ENCODE results near the gene VAV3.

Gene VAV3

DNA sequence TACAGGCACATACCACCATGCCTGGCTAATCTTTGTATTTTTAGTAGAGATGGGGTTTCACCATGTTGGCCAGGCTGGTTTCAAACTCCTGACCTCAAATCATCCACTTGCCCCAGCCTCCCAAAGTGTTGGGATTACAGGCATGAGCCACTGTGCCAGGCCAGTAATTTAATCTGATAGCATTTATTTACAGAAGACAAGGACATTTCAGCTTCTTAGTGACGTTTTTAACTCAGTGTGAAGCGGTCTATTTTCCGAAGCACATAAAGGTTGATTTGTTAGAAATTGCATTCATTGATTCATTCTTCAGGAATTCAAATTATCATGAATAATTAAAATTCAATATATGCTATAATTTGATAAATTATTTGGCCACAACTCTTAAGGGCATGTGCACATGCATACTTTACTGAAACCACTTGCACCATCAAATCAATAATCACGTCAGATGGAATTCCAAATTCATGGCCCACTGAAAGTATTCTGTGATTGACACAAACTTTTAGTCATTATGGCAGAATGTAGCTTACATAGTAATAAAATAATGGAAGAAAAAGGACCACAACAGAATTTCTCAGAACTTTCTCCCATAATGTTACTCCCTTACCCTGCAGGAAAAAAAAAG lies 339.5 kb downstream of the VAV3 start:
- no peak for DNase-seq

DNA sequence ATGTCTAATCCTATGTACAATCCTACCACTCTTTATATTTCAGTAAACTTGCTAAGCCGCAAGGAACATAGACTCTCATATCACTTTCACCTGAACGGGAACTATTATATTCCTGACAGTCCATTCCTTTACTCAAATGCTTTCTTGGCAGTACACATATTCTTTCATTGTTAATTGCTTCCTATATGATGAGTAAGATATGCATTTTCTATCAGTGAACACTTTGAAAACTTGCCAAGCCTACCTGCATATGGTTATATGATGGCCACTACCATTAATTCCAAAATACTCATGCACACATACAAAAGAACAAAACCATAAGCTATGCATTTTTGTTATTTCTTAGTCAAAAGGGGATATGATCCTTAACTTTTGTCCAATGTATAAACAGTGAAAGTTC lies 341.5 kb downstream of the VAV3 start:
- DNase-seq = no peak

DNA sequence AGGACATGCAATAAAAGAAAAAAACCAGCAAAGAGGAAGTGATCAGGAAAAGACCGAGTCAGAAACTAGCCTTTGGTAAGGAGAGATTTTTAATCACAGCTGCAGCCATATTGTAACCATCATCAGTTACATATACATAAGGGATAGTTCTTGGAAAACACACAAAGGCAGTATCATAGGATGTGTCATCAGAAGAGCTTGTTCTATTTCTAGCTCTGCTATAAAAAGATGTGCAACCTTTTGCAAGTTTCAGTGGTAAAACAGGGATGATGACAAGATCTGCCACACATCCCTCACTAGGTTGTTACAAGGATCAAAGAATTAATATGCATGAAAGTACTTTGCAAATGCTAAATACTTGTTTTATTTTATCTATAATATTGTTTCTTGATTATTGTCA lies 342.0 kb downstream of the VAV3 start:
- DNase-seq = no peak

DNA sequence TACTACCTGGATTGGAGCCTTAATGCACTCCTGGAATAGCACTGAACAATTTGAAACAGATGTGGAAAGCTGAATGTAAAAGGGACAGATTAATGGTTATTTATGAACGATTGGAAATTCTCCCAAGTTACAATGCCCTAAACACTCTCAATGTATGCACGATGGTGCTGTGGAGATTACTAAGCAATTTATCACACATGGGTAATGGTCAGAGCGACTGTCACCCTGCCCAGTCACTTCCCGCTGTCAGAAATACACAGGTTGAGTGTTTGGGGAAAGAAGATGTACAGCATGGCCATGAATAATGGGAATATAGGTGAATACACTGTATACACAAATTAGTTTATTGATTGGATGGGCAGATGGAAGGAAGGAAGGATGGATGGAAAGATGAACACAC lies 342.4 kb downstream of the VAV3 start:
- DNase-seq = no peak

DNA sequence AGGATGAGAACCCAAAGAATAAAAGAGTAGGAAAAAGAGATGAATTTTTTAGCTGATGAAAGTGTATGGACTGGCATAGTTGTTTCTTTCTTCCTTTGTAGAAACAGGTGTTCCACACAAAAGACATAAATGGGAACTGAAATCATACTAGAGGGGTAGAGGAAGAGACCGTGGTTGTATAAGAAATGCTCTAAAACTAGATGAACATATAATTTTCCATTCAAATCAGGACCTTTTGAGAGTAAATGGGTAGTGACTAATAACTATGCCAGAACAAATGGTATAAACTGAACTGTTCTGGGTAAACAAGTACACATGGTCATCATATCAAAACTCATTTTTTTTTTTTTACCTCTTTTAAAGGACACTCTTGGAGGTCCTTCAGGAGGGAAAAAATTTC lies 344.2 kb downstream of the VAV3 start:
- DNase-seq = no peak

DNA sequence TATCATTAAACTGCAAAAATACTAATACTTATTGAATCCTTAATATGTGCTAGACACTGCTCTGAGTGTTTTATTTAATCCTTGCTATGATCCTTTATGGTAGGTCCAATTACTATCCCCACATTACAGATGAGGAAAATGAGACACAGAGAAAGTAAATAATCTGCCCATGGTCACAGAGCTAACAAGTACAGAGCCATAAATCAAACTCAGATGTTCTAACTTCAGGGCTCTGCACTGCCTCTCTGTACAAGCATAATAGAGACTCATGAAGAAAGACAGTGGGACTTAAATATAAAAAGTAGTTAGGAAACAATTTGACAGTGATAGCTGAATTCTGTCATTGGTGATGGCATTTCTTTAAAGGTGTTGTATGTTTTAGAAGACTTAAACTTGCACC lies 346.4 kb downstream of the VAV3 start:
- DNase-seq = no peak

DNA sequence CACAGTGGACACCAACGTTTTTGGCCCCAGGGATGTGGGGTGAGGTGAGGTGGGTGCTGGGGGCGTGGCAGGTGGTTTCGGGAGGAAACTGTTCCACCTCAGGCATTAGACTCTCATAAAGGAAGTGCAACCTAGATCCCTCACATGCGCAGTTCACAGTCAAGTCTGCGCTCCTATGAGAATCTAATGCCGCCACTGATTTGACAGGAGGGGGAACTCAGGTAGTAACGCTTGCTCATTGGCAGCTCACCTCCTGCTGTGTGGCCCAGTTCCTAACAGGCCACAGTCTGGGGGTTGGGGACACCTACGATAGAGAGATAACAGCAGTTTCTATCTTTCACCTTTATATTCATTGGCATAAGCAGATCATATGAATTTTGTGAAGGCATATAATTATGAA lies 347.1 kb downstream of the VAV3 start:
- no peak for DNase-seq

DNA sequence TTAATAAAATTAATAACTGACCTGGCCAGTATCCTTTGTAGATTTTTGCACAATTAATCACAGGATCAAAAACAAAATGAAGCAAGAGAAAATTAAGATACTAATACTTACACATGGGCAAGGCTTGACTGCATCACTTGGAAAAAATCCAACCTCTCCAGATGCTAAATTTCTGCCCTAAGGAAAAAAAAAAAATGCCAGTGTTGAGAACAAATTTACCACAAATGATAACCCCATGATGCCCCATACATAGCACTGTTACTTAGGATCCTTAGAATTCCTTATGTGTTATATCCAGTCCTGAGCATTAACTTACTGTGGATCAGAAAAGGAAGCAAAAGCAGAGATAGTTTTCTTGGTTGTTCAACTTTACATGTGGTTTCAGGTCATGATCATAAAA lies 347.5 kb downstream of the VAV3 start:
- DNase-seq = no peak

DNA sequence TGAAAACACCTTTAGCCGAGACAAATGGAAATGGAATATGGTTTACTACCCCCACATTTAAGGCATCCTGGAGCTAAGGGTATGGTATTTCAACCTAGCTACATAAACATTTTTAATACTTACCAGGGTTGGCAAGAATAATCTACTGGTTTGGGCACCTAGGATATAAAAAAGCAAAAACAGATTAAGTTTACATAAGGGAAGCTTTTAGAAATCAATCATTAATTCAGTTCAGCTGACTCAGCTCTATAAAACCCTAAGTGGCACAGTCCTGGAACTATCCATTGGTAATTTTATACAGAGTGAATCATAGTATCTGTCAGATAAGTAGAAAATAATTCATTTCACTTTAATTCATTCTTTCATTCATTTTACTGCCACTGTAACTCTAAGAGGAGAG lies 355.2 kb downstream of the VAV3 start:
- DNase-seq = no peak

DNA sequence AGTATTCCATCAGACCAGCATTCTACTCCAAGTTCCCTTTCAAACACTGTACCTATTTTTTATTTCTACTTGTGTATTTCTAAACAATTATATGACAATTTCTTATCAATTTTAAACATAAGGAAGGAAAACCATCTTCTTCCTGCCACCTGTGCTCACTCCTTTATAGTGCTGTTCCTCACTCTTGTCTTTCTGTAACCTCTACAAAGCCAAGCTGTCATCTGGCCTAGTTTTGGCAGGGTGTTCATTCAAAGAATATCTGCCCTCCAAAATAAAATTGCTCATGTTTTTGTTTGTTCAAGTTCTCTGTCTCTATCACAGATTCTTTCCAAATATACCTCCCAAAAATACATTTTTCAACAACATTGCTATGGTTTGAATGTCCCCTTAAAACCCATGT lies 360.2 kb downstream of the VAV3 start:
- DNase-seq = no peak

DNA sequence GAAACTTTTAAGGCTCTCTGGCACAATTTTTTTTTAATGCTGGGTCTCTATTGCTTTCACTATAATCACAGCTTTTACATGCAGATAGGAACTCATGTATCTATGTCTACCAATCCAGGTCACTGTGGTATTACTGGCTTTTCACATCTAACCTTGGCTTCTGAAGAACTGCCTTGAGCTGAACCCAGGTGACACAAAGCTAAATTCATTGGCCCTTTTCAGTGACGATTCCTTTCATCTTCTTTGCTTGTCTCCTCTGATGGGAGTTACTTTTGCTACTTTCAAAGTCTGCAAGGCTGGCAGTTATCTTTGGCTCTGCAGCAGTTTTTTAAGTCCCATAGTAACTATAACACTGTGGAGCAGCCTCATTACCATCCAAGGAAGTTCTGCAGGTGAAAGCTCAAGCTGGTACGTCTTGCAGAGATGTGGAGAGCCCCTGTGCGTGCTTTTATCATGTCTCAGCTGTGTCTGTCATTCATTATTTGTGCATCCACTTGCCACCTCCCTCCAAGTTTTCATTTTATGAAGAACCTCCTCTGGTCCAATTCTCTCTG lies 364.3 kb downstream of the VAV3 start:
- DNase-seq = no peak

DNA sequence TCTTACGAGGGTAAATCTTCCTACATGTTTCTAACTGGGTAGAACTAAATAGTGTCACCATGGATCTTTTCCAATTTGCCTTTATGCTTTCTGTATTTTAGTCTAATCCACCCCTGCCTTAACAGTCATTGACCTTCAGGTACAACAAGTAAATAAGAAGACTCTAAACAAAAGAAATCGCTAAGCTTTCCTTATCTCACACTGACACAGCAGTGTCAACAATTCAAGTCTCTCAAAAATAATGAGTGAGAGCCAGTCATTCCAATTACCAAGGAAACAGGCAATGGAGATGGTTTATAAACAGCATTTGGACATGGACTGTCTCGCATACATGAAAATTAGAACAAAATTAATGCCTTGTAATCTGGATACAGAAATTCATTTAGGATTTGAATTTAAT lies 365.8 kb downstream of the VAV3 start:
- DNase-seq = no peak

DNA sequence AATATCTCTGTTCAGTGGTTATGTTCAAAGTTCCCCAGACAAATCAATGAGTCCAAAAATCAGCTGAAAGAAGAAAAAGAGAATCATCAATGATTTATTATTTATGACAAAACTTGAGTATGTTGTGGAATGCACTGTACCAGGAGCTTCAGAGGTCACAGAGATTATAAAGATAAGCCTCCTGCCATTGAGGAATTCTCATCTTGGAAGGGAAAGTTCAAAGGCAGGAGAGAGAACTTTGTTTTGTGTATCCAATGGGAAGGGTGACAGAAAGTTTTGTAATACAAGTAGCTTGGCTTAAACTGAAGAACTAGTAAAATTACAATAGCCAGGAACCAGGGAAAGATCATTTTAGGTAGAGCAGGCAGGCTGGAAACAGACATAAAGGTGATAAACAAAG lies 367.7 kb downstream of the VAV3 start:
- no peak for DNase-seq

DNA sequence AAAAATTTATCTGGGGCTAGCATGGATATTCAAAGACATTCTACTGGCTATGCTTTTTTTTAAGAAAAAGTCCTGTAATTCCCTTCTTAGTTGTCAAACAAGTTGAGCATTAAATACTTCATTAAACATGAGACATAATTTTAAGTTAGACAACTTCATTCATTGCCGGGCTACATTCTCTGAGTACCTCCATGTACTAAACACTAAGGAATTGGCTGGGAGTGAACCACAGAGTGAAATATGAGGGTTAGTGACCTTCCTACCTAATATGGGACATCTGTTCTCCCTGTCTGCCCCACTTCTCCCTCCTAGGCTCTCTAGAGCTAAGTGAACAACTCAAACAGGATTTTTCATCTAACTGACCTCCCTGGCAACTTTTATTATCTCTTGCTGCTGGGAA lies 370.4 kb downstream of the VAV3 start:
- no peak for DNase-seq

DNA sequence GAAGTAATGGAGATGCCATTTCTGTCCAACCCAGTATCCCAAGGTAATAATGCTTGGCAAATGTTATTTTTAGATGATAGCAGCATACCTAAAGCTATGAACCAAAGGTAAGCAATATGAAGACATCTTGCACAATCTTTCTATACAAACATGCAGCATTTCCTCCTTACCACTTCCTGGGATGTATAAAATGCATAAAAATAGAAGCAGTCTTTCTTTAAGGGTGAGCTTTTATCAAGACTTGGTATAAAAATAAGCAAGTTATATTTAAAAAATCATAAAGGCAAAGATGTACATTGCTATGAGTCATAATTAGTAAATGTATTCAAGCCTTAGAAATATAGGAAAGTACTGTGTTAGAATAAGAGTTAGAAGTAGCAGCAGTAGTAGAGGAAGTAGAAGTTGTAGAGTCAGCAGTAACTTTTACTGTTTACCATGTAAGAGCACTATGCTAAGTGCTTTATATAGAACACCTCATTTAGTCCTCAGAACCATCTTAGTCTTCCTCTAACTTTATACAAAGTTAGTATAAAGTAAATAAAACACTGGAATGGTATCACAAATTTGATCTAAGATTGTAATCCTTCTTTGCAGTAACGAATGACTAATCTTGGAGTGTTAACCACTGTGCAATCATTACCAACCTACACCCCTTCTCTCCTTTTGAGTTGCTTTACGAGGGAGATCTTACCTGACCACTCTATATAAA lies 371.3 kb downstream of the VAV3 start:
- DNase-seq = no peak

DNA sequence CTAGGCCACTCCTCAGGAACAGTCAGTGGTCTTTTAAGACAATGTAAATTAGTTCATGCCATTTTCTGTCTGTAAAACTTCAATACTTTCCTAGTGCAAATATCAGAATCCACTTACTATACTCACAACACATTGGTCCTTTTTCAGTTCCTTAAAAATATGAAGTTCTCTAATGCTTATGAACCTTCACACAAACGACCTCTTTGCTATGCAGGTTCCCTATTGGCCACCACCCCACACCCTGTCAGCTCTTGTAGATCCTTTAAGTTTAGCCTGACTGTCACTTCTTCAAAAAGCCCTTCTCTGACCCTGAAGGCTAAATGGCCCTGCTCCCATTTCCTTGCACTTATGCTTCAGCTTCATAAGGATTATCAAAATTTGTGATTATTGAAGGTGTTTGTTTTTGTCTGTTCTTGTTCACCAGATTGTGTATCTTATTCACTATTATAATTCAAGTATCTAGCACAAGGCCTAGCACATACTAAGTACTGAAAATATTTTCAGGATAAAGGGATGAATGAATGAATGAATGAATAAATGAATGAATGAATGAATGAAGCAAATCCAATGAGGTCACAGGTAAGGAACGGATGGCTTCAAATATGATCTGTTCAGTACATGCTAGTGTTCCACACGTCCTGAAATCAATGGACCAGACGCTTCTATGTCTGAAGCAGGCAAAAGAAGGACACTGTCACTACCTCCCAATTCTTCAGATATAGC lies 373.9 kb downstream of the VAV3 start:
- DNase-seq = no peak

DNA sequence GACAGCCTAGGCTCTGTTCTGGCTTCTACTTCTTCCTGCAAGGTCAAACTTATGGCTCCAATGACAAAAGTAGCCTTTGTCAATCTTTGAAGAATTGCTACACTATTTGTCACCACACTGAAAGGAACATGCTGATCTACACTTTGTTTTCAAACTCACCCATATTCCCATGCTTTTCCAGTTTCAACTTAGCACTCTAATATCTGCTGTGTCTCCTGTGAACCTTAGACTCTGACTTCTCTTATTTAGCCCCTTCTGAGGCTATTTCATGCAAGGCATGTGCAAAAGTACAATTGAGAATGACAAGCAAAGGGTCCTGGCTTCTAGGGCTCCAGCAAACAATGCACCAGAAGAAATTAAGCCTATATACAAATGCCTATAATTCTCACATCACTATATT lies 374.9 kb downstream of the VAV3 start:
- no peak for DNase-seq

DNA sequence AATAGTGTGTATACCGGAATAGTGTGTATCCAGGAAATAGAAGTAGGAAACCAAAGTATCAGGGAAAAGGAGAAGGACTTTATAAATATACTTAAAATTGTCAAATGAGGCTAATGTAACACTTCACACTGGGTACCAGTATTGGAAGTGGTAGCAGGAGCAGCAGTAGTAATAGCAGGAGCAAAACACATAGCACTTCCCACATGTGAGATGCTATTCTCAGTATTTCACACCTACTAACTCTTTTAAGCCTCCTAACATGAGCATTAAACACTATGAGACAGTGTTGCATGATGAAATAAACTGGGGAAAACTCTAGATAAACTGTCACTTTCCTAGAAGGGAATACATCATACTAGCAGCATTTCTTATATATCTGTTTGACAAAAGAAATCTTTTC lies 376.7 kb downstream of the VAV3 start:
- DNase-seq = no peak

DNA sequence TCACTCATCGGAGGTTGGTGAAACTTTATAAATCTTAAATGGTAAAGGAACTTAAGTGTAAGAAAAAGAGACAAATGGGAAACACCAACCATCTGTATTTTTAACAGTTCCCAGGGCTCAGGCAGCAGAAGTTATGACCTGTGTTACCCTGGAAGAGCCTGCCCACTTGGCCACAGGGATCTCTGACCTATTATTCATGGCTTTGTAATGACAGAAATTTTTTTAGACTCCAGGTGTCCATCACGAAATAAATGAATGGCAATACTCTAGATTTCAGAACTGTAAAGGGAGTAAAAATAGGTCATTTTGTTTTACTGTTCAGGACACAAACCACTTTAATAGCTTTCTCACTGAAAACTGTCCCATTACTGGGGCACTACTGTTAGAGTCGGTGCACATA lies 389.8 kb downstream of the VAV3 start:
- no peak for DNase-seq

DNA sequence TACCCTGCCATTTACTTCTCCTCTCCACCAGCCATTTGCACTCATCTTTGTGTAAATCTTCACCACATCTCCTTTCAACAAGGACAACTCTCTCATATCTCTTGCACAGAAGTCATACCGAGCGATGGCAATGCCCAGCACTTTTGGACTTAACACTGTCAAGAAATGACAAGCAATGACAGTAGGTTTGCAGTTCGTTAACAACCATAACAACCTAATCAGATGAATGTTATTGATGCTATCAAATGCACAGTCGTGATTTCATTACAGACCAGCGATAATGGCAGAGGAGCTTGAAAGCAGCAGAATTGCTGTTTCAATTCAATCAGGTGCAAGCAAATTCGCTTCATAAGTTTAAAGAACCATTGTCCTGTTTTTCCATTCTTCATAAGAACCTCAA lies 390.9 kb downstream of the VAV3 start:
- DNase-seq = no peak

DNA sequence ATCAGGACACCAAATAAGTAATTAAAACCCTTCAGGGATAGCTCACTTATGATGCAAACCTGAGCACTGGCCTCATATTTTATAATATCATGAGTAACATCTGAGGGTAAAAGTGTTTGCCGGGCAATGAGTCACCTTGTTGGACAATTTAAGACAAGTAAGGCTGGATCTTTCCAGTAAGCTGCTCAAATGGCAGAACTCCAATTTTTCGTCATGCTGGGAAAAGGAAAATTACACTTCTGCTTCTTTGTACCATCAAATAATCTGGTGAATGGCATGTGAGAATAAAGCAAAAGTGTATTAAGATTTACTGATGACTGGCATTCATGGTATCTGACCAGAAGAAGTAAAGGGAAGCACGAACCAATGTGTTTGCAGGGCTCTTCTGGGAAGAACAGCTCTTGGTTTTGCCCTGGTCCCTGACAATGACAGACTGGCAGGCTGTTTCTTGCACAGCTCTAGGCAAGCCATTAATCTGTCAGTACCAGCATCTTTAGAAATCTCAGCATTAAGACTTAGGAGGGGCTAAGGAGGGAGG lies 392.2 kb downstream of the VAV3 start:
- DNase-seq = no peak

DNA sequence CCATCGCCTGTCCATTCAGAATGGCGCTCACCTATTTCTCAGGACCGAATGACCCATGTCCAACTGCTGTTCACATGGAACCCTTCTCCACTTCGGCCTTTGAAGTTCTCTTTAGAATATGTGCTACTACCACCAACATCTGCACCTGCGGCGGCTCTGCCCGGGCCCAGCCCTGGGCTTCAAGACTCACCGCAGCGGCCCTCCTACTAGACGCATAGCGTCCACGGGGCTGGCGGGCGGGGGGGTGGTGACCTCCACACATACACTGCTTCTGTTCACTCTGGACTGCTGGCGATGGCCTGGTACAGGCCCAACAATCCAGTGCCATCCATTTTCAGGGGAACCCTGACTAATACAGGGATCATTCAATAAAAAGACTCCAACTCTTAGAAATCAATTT lies 394.2 kb downstream of the VAV3 start:
- DNase-seq = no peak

DNA sequence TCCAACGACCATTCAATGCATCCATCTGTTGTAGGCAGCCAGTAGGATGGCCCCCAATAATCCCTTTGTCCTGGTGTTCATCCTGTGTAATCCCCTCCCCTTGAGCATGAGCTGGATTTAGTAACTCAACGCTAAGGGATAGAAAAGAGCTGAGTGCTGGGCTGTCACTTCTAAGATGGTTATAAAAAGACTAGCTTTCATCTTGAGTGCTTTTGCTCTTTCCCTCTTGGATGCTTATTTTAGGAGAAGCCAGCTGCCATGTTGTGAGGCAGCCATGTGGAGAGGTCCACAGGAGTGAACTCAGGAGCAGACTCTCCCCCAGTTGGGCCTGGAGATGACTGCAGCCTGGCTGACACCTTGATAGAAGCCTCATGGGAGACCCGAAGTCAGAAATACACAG lies 401.5 kb downstream of the VAV3 start:
- no peak for DNase-seq

DNA sequence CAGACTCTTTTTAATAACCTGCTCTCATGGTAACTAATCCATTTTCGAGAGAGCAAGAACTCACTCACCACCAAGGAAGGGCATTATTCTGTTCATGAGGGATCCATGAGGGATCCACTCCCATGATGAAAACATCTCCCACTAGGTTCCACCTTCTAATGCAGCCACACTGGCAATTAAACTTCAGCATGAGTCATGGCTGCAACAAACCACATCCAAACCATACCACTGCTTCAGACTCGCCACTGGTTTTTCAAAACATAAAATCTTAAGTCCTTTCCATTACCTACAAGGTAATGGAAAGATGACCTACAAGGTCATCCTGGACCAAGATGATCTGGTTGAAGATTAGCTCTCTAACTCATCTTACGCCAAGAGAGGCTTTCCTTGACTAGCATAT lies 405.1 kb downstream of the VAV3 start:
- DNase-seq = no peak
